HepG2 (cell line): ENCODE measurements around the gene PEX10. TPM values are rescaled to one million over a fixed set of nuclear protein-coding genes. Genes with fewer than 3 reads are reported as not detected.

Experiments used
- ARID4A ChIP-seq: sonication (generic); formaldehyde crosslinking; IDR thresholded peaks from 2 replicates; pipeline ENCODE4 v1.5.0; 2020; ENCODE audit warnings: mild to moderate bottlenecking, missing genetic modification reagents, borderline replicate concordance
- FOXK1 ChIP-seq: sonication (generic); formaldehyde crosslinking; IDR thresholded peaks from 2 replicates; pipeline ENCODE4 v1.4.0; 2020; ENCODE audit warnings: low read depth, missing genetic modification reagents, borderline replicate concordance
- GABPB1 ChIP-seq: IDR thresholded peaks from 2 replicates; pipeline ENCODE4 v1.6.1; 2016; ENCODE audit warnings: mild to moderate bottlenecking, missing genetic modification reagents, moderate library complexity, missing compliant biosample characterization
- GATA4 ChIP-seq: sonication (generic); IDR thresholded peaks from 2 replicates; pipeline ENCODE4 v1.6.1; 2016; ENCODE audit warnings: antibody characterized with exemption, low read depth, borderline replicate concordance
- GLI4 ChIP-seq: sonication (generic); formaldehyde crosslinking; IDR thresholded peaks from 2 replicates; pipeline ENCODE4 v1.5.1; 2020; ENCODE audit warnings: missing genetic modification reagents, mild to moderate bottlenecking, moderate library complexity, borderline replicate concordance
- HINFP ChIP-seq: sonication (generic); formaldehyde crosslinking; IDR thresholded peaks from 2 replicates; pipeline ENCODE4 v1.4.0; 2020; ENCODE audit warnings: low read depth, mild to moderate bottlenecking, missing genetic modification reagents
- MATR3 ChIP-seq: sonication (generic); formaldehyde crosslinking; IDR thresholded peaks from 2 replicates; pipeline ENCODE4 v1.4.0; 2020; ENCODE audit warnings: missing genetic modification reagents
- MLLT10 ChIP-seq: sonication (generic); formaldehyde crosslinking; IDR thresholded peaks from 2 replicates; pipeline ENCODE4 v1.4.0; 2020; ENCODE audit warnings: missing genetic modification reagents
- NR2F6 ChIP-seq, 2 experiments: IDR thresholded peaks; 2 replicates each; pipeline ENCODE4 v1.6.1; 2016; ENCODE audit warnings: antibody characterized with exemption in 1 of 2, mild to moderate bottlenecking in 1 of 2
- PLRG1 ChIP-seq: fragments of 450-650 bp; conservative IDR thresholded peaks from 2 replicates; pipeline ENCODE4 v1.6.1; 2016
- RBM22 ChIP-seq: fragments of 200-400 bp; formaldehyde crosslinking; optimal IDR thresholded peaks from 2 replicates; pipeline ENCODE3; 2017; ENCODE audit warnings: mild to moderate bottlenecking, low read length, moderate library complexity
- RBM39 ChIP-seq: fragments of 200-400 bp; formaldehyde crosslinking; IDR thresholded peaks from one replicate; pipeline ENCODE4 v1.6.1; 2018; ENCODE audit warnings: antibody characterized with exemption, mild to moderate bottlenecking, low read depth, low read length; ENCODE audit not compliant: poor library complexity, severe bottlenecking
- RELA ChIP-seq: sonication (generic); formaldehyde crosslinking; IDR thresholded peaks from 2 replicates; pipeline ENCODE4 v1.4.0; 2020; ENCODE audit warnings: missing genetic modification reagents
- RXRB ChIP-seq: IDR thresholded peaks from 2 replicates; pipeline ENCODE4 v1.6.1; 2016; ENCODE audit warnings: borderline replicate concordance, missing genetic modification reagents, missing compliant biosample characterization
- SAP130 ChIP-seq: IDR thresholded peaks from 2 replicates; pipeline ENCODE4 v1.6.1; 2016; ENCODE audit warnings: low read depth
- SNAI1 ChIP-seq: sonication (generic); formaldehyde crosslinking; IDR thresholded peaks from 2 replicates; pipeline ENCODE4 v1.5.0; 2020; ENCODE audit warnings: mild to moderate bottlenecking, missing genetic modification reagents, borderline replicate concordance
- TARDBP ChIP-seq: sonication (generic); formaldehyde crosslinking; IDR thresholded peaks from 2 replicates; pipeline ENCODE4 v1.8.0; 2022; ENCODE audit warnings: mild to moderate bottlenecking, missing genetic modification reagents
- ZFP41 ChIP-seq: sonication (generic); formaldehyde crosslinking; IDR thresholded peaks from 2 replicates; pipeline ENCODE4 v1.4.0; 2020; ENCODE audit warnings: mild to moderate bottlenecking, missing genetic modification reagents, borderline replicate concordance
- ZMYM4 ChIP-seq: sonication (generic); formaldehyde crosslinking; IDR thresholded peaks from 2 replicates; pipeline ENCODE4 v1.8.1; 2023; ENCODE audit warnings: mild to moderate bottlenecking, missing genetic modification reagents
- ZNF180 ChIP-seq: sonication (generic); formaldehyde crosslinking; IDR thresholded peaks from 2 replicates; pipeline ENCODE4 v1.4.0; 2020; ENCODE audit warnings: low read depth, missing genetic modification reagents, borderline replicate concordance
- ZNF230 ChIP-seq: sonication (generic); formaldehyde crosslinking; IDR thresholded peaks from 2 replicates; pipeline ENCODE4 v1.4.0; 2020; ENCODE audit warnings: mild to moderate bottlenecking, missing genetic modification reagents
- ZNF33A ChIP-seq: sonication (generic); formaldehyde crosslinking; IDR thresholded peaks from 2 replicates; pipeline ENCODE4 v1.5.1; 2020; ENCODE audit warnings: missing genetic modification reagents, mild to moderate bottlenecking, moderate library complexity, borderline replicate concordance
- ZNF597 ChIP-seq: sonication (generic); formaldehyde crosslinking; IDR thresholded peaks from 2 replicates; pipeline ENCODE4 v1.5.0; 2020; ENCODE audit warnings: missing genetic modification reagents
- ZNF605 ChIP-seq: sonication (generic); formaldehyde crosslinking; IDR thresholded peaks from 2 replicates; pipeline ENCODE4 v1.8.0; 2022; ENCODE audit warnings: mild to moderate bottlenecking, missing genetic modification reagents
- polyA plus RNA-seq, 8 experiments: library from polyadenylated mRNA; depleted of rRNA in 3 of 8; stranded (reverse) in 7 of 8; unstranded in 1 of 8; fragments of >200 nt; fragmentation: Illumina TruSeq in 4 of 8; extraction: Trizol in 4 of 8; gene quantifications; 2 replicates each; pipeline versions ENCODE4 v1.2.1 to v1.2.3, GENCODE V29; 2011 to 2016; ENCODE audit warnings: low read depth in 4 of 8, missing spikeins in 1 of 8, mixed read lengths in 1 of 8; ENCODE audit not compliant: insufficient read depth in 1 of 8
- total RNA-seq, 5 experiments: library from RNA; depleted of rRNA; stranded (reverse); fragments of >200 nt; fragmentation: Illumina TruSeq; extraction: Trizol; gene quantifications; 2 replicates each; pipeline ENCODE4 v1.2.3, GENCODE V29; 2016; ENCODE audit warnings: low read depth in 1 of 5

PEX10 gene
- total and polyA plus RNA-seq, 2 of the 13 experiments (the other 11 are each of a cell fraction or from before 2014, with no cell fraction given) = 16.1 to 39.6 TPM

GRCh38 chr1:2384130-2384860, 28.1 kb downstream of the PEX10 start (continued):
- TF ChIP-seq ZNF180 (CRISPR knock-in tag) = no peak
- TF ChIP-seq GLI4 (CRISPR knock-in tag) = no peak
- no peak for TF ChIP-seq MATR3 (CRISPR knock-in tag)
- TF ChIP-seq ZNF33A = no peak
- TF ChIP-seq RELA (CRISPR knock-in tag) = no peak
- no peak for TF ChIP-seq NR2F6 (IDR thresholded peaks at IDR 0.05)
- peak; percentile 53; the same call in 1 of the 2 replicates for TF ChIP-seq NR2F6 (CRISPR knock-in tag; IDR thresholded peaks at IDR 0.05)
- no peak for TF ChIP-seq ZMYM4 (CRISPR knock-in tag)
- TF ChIP-seq RBM39 = no peak
- TF ChIP-seq PLRG1 = no peak
- no peak for TF ChIP-seq RBM22
- TF ChIP-seq ARID4A = no peak; the same call in 1 of the 2 replicates
- TF ChIP-seq GATA4 = no peak
- no peak for TF ChIP-seq ZNF597
- peak; percentile 59; the same call in 1 of the 2 replicates for TF ChIP-seq RXRB
- TF ChIP-seq ZNF230 (CRISPR knock-in tag) = peak; percentile 42; the same call in 1 of the 2 replicates
- TF ChIP-seq SNAI1 (CRISPR knock-in tag) = no peak
- TF ChIP-seq FOXK1 (CRISPR knock-in tag) = no peak
- peak; percentile 68; the same call in 1 of the 2 replicates for TF ChIP-seq SAP130 (CRISPR knock-in tag)
- TF ChIP-seq ZNF605 (CRISPR knock-in tag) = no peak
- TF ChIP-seq GABPB1 = no peak
- no peak for TF ChIP-seq MLLT10 (CRISPR knock-in tag)
- TF ChIP-seq TARDBP (CRISPR knock-in tag) = no peak; the same call in 1 of the 2 replicates
- no peak for TF ChIP-seq ZFP41 (CRISPR knock-in tag)
- TF ChIP-seq HINFP (CRISPR knock-in tag) = no peak
